GM13976 (cell line): ENCODE results near the gene SMARCA4.
A peak's percentile ranks its signal among the peaks of the same experiment; 100 is the strongest.
"Not testable (repeated sequence)": the region's sequence is repeated elsewhere in the genome, so short reads cannot be mapped to it uniquely, and the experiment has no call there.

ENCODE experiments used
- DNase-seq: peaks from one replicate; pipeline ENCODE4 v3.0.0; 2012; ENCODE audit warnings: low spot score
- CTCF ChIP-seq: IDR thresholded peaks from 2 replicates; pipeline ENCODE4 v1.5.1; 2012; ENCODE audit warnings: borderline replicate concordance, mild to moderate bottlenecking; ENCODE audit not compliant: insufficient read depth; ENCODE audit errors: extremely low read depth, missing control alignments, control extremely low read depth
- in situ Hi-C: fragments of 300-500 bp; cut with MboI; formaldehyde crosslinking; loops from one replicate; pipeline ENCODE4 v1.12.0; 2022; ENCODE audit warnings: low sequenced_read_pairs, mixed read lengths, inconsistent platforms; ENCODE audit not compliant: unreplicated experiment

The SMARCA4 gene

DNA sequence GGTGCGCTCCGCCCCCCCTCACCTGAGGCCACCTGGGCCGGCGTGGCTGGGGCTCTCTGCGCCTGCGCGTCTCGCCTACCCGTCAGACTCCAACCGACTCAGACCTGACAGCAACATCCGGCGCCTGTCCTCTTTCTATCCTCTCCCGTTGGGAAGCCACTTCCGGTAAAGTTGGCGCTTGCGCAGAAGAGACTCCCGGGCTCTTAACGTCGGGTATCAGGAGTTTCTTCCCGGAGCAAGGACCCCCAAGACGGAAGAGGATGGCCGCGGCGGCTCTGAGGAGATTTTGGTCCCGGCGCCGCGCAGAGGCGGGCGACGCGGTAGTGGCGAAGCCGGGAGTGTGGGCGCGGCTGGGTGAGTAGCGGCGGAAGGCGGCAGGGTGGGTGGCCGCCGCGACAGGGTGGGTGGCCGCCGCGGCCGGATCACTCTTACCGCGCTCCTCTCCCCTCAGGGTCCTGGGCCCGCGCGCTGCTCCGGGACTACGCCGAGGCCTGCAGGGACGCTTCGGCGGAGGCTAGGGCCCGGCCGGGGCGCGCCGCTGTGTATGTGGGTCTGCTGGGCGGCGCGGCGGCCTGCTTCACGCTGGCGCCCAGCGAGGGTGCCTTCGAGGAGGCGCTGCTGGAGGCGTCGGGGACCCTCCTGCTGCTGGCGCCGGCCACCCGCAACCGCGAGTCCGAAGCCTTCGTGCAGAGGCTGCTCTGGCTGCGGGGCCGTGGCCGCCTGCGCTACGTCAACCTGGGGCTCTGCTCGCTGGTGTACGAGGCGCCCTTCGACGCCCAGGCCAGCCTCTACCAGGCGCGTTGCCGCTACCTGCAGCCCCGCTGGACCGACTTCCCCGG, 32.0 kb upstream of the SMARCA4 start, which contains the start of the genes TIMM29 and YIPF2:
TSS of gene TIMM29 (plus strand) at position 249 of the 839 bp plus-strand sequence. CDS start at position 261, 12 bp downstream.
TSS of gene YIPF2 (minus strand) at position 77 of the 839 bp plus-strand sequence. CDS start 229 bp downstream, outside the sequence.
- in situ Hi-C loops = no loop called here
- peak; percentile 98 for DNase-seq
- TF ChIP-seq CTCF = no peak

DNA sequence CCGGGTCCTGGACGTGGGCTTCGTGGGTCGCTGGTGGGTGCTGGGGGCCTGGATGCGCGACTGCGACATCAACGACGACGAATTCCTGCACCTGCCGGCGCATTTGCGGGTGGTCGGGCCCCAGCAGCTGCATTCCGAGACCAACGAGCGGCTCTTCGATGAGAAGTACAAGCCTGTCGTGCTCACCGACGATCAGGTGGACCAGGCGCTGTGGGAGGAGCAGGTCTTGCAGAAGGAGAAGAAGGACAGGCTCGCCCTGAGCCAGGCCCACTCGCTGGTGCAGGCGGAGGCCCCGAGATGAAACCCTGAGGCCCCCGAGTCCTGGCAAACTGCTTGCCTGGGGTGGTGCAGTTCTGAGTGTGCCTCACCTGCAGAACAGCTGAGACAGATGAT, 31.4 kb upstream of the SMARCA4 start:
- TF ChIP-seq CTCF = no peak
- in situ Hi-C loops = no loop called here
- DNase-seq = no peak

GRCh38 chr19:10935371-10936059, 25.3 kb upstream of the SMARCA4 start:
- DNase-seq = no peak
- in situ Hi-C loops = no loop called here
- no peak for TF ChIP-seq CTCF

- peak; percentile 42 for TF ChIP-seq CTCF
Observed at GRCh38 chr19:10936661-10937084, 24.2 kb upstream of the SMARCA4 start.

GRCh38 chr19:10941649-10942048, 19.2 kb upstream of the SMARCA4 start:
- in situ Hi-C loops, DNase-seq: not testable (repeated sequence)

More at GRCh38 chr19:10936661-10937084, 24.2 kb upstream of the SMARCA4 start:
- in situ Hi-C loops = no loop called here
- DNase-seq = peak; percentile 68

DNA sequence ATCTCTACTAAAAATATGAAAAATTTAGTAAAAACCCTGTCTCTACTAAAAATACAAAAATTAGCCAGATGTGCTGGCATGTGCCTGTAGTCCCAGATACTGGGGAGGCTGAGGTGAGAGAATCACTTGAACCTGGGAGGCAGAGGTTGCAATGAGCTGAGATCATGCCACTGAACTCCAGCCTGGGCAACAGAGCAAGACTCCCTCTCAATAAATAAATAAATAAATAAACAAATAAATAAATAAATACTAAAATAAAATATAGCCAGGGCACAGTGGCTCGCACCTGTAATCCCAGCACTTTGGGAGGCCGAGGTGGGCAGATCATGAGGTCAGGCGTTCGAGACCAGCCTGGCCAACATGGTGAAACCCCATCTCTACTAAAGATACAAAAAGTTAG, 17.4 kb upstream of the SMARCA4 start:
- in situ Hi-C loops, DNase-seq: not testable (repeated sequence)

DNA sequence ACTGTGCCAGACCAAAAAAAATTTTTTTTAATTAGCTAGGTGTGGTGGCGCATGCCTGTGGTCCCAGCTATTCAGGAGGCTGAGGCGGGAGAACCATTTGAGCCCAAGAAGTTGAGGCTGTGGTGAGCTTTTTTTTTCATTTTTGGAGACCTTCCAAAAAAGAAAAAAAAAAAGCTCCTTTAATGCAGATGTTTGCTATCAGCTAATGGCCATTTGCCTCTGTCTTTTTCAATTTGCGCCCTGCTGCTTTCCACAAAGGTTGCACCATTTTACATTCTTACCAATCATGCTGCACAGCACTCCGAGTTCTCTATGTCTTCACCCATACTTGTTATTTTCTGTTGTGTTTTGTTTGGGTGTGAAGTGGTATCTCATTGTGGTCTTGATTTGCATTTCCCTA, 15.6 kb upstream of the SMARCA4 start:
- in situ Hi-C loops = no loop called here
- TF ChIP-seq CTCF = no peak
- DNase-seq = no peak
